ENCODE data around the gene GTPBP4. TPM values are rescaled to one million over a fixed set of nuclear protein-coding genes. Genes with fewer than 3 reads are reported as not detected.
"Not testable (repeated sequence)": the region's sequence is repeated elsewhere in the genome, so short reads cannot be mapped to it uniquely, and the experiment has no call there.

The GTPBP4 gene
- total RNA-seq, 1 experiment from 2014 or later = 97.4 TPM

GRCh38 chr10:1061930-1062774 is 73.9 kb downstream of the GTPBP4 start:
- ChIA-PET POLR2A (no interaction called here), CTCF (no interaction called here)
- Mint-ChIP-seq H3K36me3 (no peaks in the 10 kb centered on the region), H3K4me3 (no peak overlapping the region), H3K4me1 (peaks cover 11% of the 10 kb centered on the region), H3K27me3 (ENCODE audit: low read depth) (no peaks in the 10 kb centered on the region), H3K27ac (no peak overlapping the region; the same call in 1 of the 2 replicates), H3K9me3 (no peaks in the 10 kb centered on the region)
- no peak for DNase-seq (ENCODE audit: low spot score)
- TF ChIP-seq ZMAT4 (CRISPR knock-in tag; IDR thresholded peaks at IDR 0.05) (no peak), ZNF416 (CRISPR knock-in tag; IDR thresholded peaks at IDR 0.05) (no peak), MYBL2 (CRISPR knock-in tag; IDR thresholded peaks at IDR 0.05) (no peak), ZNF263 (CRISPR knock-in tag; IDR thresholded peaks at IDR 0.05; ENCODE audit: low read depth) (no peak), ZNF138 (CRISPR knock-in tag; conservative IDR thresholded peaks at IDR 0.05) (no peak)
- TF ChIP-seq, protein P1, sequence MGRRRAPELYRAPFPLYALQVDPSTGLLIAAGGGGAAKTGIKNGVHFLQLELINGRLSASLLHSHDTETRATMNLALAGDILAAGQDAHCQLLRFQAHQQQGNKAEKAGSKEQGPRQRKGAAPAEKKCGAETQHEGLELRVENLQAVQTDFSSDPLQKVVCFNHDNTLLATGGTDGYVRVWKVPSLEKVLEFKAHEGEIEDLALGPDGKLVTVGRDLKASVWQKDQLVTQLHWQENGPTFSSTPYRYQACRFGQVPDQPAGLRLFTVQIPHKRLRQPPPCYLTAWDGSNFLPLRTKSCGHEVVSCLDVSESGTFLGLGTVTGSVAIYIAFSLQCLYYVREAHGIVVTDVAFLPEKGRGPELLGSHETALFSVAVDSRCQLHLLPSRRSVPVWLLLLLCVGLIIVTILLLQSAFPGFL (CRISPR knock-in tag; IDR thresholded peaks at IDR 0.05; ENCODE audit: borderline replicate concordance) = no peak
- ATAC-seq = no peak

DNA sequence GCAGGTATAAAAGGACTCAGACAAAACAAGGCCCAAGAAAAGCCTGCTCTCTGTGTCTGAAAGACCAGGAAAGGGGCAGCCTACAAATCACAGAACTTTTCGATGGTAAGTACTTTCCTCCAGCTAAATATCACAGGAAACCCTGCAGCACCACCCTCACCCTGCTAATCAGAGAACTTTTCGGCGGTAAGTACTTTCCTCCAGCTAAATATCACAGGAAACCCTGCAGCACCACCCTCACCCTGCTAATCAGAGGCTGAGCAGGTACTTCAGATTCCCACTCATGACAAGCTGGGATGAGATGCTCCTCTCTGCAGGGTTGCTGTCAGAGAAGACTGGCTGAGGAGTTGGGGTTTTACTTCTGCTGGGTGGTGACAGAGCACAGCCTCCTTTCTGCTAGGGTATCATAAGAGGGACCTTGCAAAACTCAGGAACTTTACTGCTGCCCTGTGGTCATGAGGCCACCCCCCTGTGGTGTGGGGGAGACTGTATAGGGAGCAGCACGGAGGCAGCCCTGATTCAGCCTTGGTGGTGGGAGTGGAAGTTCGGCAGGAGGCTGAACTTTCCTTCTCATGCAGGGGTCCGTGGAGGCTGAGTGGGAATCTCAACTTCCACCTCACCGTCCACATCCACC is 75.1 kb downstream of the GTPBP4 start:
- no peaks in the 10 kb centered on the region for H3K9me3 Mint-ChIP-seq
- no peaks in the 10 kb centered on the region for H3K36me3 Mint-ChIP-seq
- ChIA-PET POLR2A (no interaction called here), CTCF (no interaction called here)
- TF ChIP-seq FOXK1 (CRISPR knock-in tag; IDR thresholded peaks at IDR 0.05) = no peak
- no peak for TF ChIP-seq FOXJ3 (CRISPR knock-in tag; IDR thresholded peaks at IDR 0.05; ENCODE audit: borderline replicate concordance)
- no peak for TF ChIP-seq USF2 (CRISPR knock-in tag; IDR thresholded peaks at IDR 0.05)
- no peak for TF ChIP-seq IRF2 (CRISPR knock-in tag; IDR thresholded peaks at IDR 0.05; ENCODE audit: borderline replicate concordance, low read depth)
- TF ChIP-seq TEAD4 (CRISPR knock-in tag; IDR thresholded peaks at IDR 0.05) = no peak
- no peak for TF ChIP-seq NR3C1 (CRISPR knock-in tag; conservative IDR thresholded peaks at IDR 0.05; ENCODE audit: low read depth)
- TF ChIP-seq RORB (CRISPR knock-in tag; IDR thresholded peaks at IDR 0.05) = no peak
- TF ChIP-seq, protein P2, sequence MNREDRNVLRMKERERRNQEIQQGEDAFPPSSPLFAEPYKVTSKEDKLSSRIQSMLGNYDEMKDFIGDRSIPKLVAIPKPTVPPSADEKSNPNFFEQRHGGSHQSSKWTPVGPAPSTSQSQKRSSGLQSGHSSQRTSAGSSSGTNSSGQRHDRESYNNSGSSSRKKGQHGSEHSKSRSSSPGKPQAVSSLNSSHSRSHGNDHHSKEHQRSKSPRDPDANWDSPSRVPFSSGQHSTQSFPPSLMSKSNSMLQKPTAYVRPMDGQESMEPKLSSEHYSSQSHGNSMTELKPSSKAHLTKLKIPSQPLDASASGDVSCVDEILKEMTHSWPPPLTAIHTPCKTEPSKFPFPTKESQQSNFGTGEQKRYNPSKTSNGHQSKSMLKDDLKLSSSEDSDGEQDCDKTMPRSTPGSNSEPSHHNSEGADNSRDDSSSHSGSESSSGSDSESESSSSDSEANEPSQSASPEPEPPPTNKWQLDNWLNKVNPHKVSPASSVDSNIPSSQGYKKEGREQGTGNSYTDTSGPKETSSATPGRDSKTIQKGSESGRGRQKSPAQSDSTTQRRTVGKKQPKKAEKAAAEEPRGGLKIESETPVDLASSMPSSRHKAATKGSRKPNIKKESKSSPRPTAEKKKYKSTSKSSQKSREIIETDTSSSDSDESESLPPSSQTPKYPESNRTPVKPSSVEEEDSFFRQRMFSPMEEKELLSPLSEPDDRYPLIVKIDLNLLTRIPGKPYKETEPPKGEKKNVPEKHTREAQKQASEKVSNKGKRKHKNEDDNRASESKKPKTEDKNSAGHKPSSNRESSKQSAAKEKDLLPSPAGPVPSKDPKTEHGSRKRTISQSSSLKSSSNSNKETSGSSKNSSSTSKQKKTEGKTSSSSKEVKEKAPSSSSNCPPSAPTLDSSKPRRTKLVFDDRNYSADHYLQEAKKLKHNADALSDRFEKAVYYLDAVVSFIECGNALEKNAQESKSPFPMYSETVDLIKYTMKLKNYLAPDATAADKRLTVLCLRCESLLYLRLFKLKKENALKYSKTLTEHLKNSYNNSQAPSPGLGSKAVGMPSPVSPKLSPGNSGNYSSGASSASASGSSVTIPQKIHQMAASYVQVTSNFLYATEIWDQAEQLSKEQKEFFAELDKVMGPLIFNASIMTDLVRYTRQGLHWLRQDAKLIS (CRISPR knock-in tag; IDR thresholded peaks at IDR 0.05; ENCODE audit: borderline replicate concordance) = no peak
- no peak overlapping the region for H3K27ac Mint-ChIP-seq
- DNase-seq (ENCODE audit: low spot score) = no peak
- H3K4me1 Mint-ChIP-seq = no peaks in the 10 kb centered on the region; the same call in 1 of the 2 replicates
- no peak for ATAC-seq
- no peak overlapping the region for H3K4me3 Mint-ChIP-seq
- H3K27me3 Mint-ChIP-seq (ENCODE audit: low read depth) = no peaks in the 10 kb centered on the region

DNA sequence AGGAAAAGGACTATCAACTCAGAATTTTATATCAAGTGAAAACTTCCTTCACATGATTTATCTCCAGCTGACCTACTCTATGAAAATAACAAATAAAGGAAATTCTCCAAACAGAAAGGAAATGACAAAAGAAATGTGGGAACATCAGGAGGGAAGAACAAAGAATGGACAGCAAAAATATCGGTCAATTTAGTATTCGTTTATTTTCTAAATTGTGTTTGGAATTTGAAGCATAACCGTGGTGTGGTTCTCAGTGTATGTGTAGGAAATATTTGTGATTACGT is 76.7 kb downstream of the GTPBP4 start:
- TF ChIP-seq EMX1 (CRISPR knock-in tag; IDR thresholded peaks at IDR 0.05) (no peak), ZNF281 (CRISPR knock-in tag; IDR thresholded peaks at IDR 0.05) (no peak), OVOL2 (CRISPR knock-in tag; IDR thresholded peaks at IDR 0.05; ENCODE audit: borderline replicate concordance) (no peak), ZMAT4 (CRISPR knock-in tag; IDR thresholded peaks at IDR 0.05) (no peak), RELA (CRISPR knock-in tag; IDR thresholded peaks at IDR 0.05; ENCODE audit: borderline replicate concordance) (no peak), ETV6 (CRISPR knock-in tag; IDR thresholded peaks at IDR 0.05) (no peak), PRRX2 (CRISPR knock-in tag; IDR thresholded peaks at IDR 0.05) (no peak)
- H3K27me3 Mint-ChIP-seq (ENCODE audit: low read depth) = no peaks in the 10 kb centered on the region
- H3K4me1 Mint-ChIP-seq = no peaks in the 10 kb centered on the region
- no peak overlapping the region for H3K4me3 Mint-ChIP-seq
- DNase-seq (ENCODE audit: low spot score) = no peak
- ATAC-seq = no peak
- no peak overlapping the region for H3K27ac Mint-ChIP-seq
- ChIA-PET CTCF (no interaction called here), POLR2A (no interaction called here)
- no peaks in the 10 kb centered on the region for H3K9me3 Mint-ChIP-seq
- no peaks in the 10 kb centered on the region for H3K36me3 Mint-ChIP-seq

- DNase-seq (ENCODE audit: low spot score); CTCF ChIA-PET; H3K4me1 Mint-ChIP-seq; H3K4me3 Mint-ChIP-seq; H3K9me3 Mint-ChIP-seq; H3K36me3 Mint-ChIP-seq; H3K27me3 Mint-ChIP-seq (ENCODE audit: low read depth); ATAC-seq; H3K27ac Mint-ChIP-seq; POLR2A ChIA-PET: not testable (repeated sequence)
Observed at GRCh38 chr10:1066734-1067133, 78.5 kb downstream of the GTPBP4 start.

All from WTC11 (cell line).